Retinal pigment epithelial cell (primary cell): ENCODE measurements around the gene ACTR1A.

Source experiments
- DNase-seq: peaks from one replicate; pipeline ENCODE4 v3.0.0-alpha.2; 2010; ENCODE audit warnings: low read depth
- H3K4me3 ChIP-seq: 2 replicates; pipeline ENCODE4 v1.5.1; 2011; ENCODE audit warnings: mild to moderate bottlenecking, low read length, control low read depth, moderate library complexity
- TF ChIP-seq, protein P1 (sequence below): conservative IDR thresholded peaks from 2 replicates; pipeline ENCODE4 v1.5.1; 2011; ENCODE audit warnings: low read depth, low read length, control low read depth, inconsistent platforms

The ACTR1A gene

GRCh38 chr10:102480396-102480795, 22.1 kb downstream of the ACTR1A start:
- DNase-seq = no peak
- TF ChIP-seq, protein P1, sequence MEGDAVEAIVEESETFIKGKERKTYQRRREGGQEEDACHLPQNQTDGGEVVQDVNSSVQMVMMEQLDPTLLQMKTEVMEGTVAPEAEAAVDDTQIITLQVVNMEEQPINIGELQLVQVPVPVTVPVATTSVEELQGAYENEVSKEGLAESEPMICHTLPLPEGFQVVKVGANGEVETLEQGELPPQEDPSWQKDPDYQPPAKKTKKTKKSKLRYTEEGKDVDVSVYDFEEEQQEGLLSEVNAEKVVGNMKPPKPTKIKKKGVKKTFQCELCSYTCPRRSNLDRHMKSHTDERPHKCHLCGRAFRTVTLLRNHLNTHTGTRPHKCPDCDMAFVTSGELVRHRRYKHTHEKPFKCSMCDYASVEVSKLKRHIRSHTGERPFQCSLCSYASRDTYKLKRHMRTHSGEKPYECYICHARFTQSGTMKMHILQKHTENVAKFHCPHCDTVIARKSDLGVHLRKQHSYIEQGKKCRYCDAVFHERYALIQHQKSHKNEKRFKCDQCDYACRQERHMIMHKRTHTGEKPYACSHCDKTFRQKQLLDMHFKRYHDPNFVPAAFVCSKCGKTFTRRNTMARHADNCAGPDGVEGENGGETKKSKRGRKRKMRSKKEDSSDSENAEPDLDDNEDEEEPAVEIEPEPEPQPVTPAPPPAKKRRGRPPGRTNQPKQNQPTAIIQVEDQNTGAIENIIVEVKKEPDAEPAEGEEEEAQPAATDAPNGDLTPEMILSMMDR = no peak
- no peak overlapping the region for H3K4me3 ChIP-seq

DNA sequence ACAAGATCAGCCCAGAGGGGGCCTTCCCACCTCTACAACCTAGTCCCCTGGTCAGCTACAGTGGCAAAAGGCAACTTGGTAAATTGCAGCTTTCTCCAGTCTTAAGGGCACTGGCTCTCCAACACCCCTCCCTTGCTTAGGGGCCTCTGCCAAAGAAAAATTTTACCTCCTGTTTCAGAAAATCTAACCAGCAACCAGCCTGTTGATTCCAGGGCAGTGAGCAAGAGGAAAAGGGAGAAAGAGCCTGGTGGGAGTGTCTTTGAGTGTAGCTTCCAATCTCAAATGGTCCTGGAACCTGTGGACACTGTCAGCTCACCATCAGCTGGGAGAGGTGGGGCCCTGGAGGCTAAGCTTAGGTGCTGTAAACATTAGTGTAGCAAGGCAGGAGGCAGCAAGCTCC, 22.9 kb downstream of the ACTR1A start:
- no peak overlapping the region for H3K4me3 ChIP-seq
- no peak for DNase-seq
- TF ChIP-seq, protein P1 = no peak

DNA sequence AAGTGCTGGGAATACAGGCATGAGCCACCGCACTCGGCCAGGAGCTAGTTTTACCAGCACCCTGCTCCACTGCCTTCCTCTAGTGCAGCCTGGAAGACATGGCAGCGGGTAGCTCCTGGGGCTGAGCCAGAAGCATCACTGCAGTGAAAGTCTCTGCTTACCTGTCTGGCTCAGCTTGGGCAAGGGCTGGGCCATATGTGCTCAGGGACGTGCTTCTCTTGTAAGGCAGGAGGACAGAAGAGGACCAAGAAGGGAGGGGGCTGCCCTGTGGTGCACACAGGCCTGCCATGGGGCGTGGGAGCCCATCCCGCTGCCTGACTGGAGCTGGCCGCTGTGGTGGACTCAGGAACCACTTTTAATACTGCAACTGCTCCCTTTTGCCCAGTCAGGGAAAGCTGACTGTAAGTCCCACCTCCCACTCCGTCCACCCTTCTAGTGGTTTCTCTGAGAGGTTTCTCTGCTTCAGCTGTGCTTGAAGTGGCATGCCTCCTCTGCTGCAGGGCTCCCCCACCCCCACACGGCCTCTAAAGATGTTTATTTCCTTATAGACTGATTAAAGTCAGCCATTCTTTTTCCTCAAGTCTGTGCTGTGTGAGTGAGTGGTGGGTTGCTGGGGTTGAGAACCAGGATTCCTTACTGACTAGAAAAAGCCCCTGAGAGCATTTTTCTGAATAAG, 25.9 kb downstream of the ACTR1A start:
- TF ChIP-seq, protein P1 = no peak
- DNase-seq = no peak
- no peak overlapping the region for H3K4me3 ChIP-seq

- TF ChIP-seq, protein P1 = no peak
- no peak overlapping the region for H3K4me3 ChIP-seq
These were observed 27.0 kb downstream of the ACTR1A start for GRCh38 chr10:102475451-102476040.

GRCh38 chr10:102473445-102474331, 28.8 kb downstream of the ACTR1A start:
- H3K4me3 ChIP-seq = no peak overlapping the region
- DNase-seq = no peak
- TF ChIP-seq, protein P1 = no peak

More at GRCh38 chr10:102475451-102476040, 27.0 kb downstream of the ACTR1A start:
- DNase-seq = no peak

DNA sequence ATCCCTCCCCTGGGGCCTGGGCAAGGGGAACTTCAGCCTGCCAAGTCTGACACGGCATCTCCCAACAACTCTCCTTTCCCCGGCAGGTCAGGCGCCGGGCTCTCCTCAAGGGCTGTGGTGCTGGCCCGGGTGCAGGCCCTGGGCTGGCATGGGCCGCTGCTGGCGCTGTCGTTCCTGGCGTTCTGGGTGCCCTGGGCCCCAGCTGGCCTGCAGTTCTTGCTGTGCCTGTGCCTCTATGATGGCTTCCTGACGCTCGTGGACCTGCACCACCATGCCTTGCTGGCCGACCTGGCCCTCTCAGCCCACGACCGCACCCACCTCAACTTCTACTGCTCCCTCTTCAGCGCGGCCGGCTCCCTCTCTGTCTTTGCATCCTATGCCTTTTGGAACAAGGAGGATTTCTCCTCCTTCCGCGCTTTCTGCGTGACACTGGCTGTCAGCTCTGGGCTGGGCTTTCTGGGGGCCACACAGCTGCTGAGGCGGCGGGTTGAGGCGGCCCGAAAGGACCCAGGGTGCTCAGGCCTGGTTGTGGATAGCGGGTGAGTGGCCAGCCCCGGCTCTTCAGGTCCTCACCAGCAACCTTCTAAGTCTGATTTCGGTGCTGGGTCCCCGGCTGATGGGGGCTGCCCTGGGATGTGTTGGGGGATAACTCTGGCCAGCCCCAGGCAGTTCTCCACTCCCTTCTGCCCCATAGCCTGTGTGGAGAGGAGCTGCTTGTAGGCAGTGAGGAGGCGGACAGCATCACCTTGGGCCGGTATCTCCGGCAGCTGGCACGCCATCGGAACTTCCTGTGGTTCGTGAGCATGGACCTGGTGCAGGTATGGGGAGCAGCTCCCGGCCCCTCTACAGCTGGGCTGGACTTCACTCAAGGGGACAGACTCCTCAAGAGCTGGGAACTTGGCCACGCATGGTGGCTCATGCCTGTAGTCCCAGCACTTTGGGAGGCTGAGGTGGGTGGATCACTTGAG, 31.6 kb downstream of the ACTR1A start:
- no peak for DNase-seq
- H3K4me3 ChIP-seq = no peak overlapping the region
- TF ChIP-seq, protein P1 = no peak
